Measurements from ENCODE around the gene PHF21A. TPM values are rescaled to one million over a fixed set of nuclear protein-coding genes. Genes with fewer than 3 reads are reported as not detected.

The PHF21A gene
- total RNA-seq, 2 donors from 2014 or later = 47.2 to 53.9 TPM

GRCh38 chr11:45937916-45938315, 183.3 kb downstream of the PHF21A start:
- 93 to 96% methylated on average over 7 to 10 of the region's 10 CpGs for WGBS, 2 experiments (ENCODE audit: insufficient coverage in 1 of 2, insufficient read length in 1 of 2)
- Mint-ChIP-seq H3K27me3 (ENCODE audit: insufficient read depth) (no peaks in the 10 kb centered on the region), H3K4me3 (no peak overlapping the region), H3K36me3 (ENCODE audit: low read depth) (peaks cover 43% of the 10 kb centered on the region), H3K4me1 (peaks cover 12% of the 10 kb centered on the region), H3K9me3 (no peaks in the 10 kb centered on the region), H3K27ac (no peak overlapping the region)
- DNase-seq = no peak
- Histone ChIP-seq H3K27me3 (ENCODE audit: control insufficient read depth, insufficient read depth, low read length, poor library complexity, severe bottlenecking) (no peaks in the 10 kb centered on the region), H3K9me3 (ENCODE audit: control insufficient read depth, low read length) (no peaks in the 10 kb centered on the region), H3K9ac (ENCODE audit: extremely low read depth, low read length, poor library complexity, severe bottlenecking) (no peak overlapping the region), H3K4me1 (ENCODE audit: control insufficient read depth, insufficient read depth, low read length) (peaks cover 6% of the 10 kb centered on the region), H3K4me3 (ENCODE audit: low read length) (no peak overlapping the region), H3K36me3 (ENCODE audit: control insufficient read depth, insufficient read depth, low read length) (peaks cover 55% of the 10 kb centered on the region), H3K27ac (ENCODE audit: low read depth, low read length) (no peak overlapping the region)
- TF ChIP-seq CTCF (conservative IDR thresholded peaks at IDR 0.05) = no peak

GRCh38 chr11:45936511-45937054, 184.7 kb downstream of the PHF21A start:
- Mint-ChIP-seq H3K27me3 (ENCODE audit: insufficient read depth) (no peaks in the 10 kb centered on the region), H3K4me3 (no peak overlapping the region), H3K4me1 (peaks cover 12% of the 10 kb centered on the region), H3K9me3 (no peaks in the 10 kb centered on the region), H3K36me3 (ENCODE audit: low read depth) (peaks cover 44% of the 10 kb centered on the region), H3K27ac (no peak overlapping the region)
- H3K27me3 ChIP-seq (ENCODE audit: control insufficient read depth, insufficient read depth, low read length, poor library complexity, severe bottlenecking) = no peaks in the 10 kb centered on the region
- no peak for TF ChIP-seq CTCF (conservative IDR thresholded peaks at IDR 0.05)
- no peaks in the 10 kb centered on the region for H3K9me3 ChIP-seq (ENCODE audit: control insufficient read depth, low read length)
- WGBS, 2 experiments (ENCODE audit: insufficient coverage in 1 of 2, insufficient read length in 1 of 2) = 96% methylated on average over 4 of the region's 4 CpGs; no CpG with 5 or more reads in 1 of the 2 experiments
- no peak overlapping the region for H3K4me3 ChIP-seq (ENCODE audit: low read length)
- no peak for DNase-seq
- peaks cover 6% of the 10 kb centered on the region for H3K4me1 ChIP-seq (ENCODE audit: control insufficient read depth, insufficient read depth, low read length)
- H3K36me3 ChIP-seq (ENCODE audit: control insufficient read depth, insufficient read depth, low read length) = peaks cover 45% of the 10 kb centered on the region
- H3K27ac ChIP-seq (ENCODE audit: low read depth, low read length) = no peak overlapping the region
- H3K9ac ChIP-seq (ENCODE audit: extremely low read depth, low read length, poor library complexity, severe bottlenecking) = no peak overlapping the region

GRCh38 chr11:45935349-45936064, 185.7 kb downstream of the PHF21A start:
- H3K36me3 ChIP-seq (ENCODE audit: control insufficient read depth, insufficient read depth, low read length) = peaks cover 44% of the 10 kb centered on the region
- H3K9me3 ChIP-seq (ENCODE audit: control insufficient read depth, low read length) = no peaks in the 10 kb centered on the region
- peaks cover 6% of the 10 kb centered on the region for H3K4me1 ChIP-seq (ENCODE audit: control insufficient read depth, insufficient read depth, low read length)
- no peak overlapping the region for H3K27ac ChIP-seq (ENCODE audit: low read depth, low read length)
- Mint-ChIP-seq H3K4me1 (peaks cover 12% of the 10 kb centered on the region), H3K9me3 (no peaks in the 10 kb centered on the region), H3K27me3 (ENCODE audit: insufficient read depth) (no peaks in the 10 kb centered on the region), H3K4me3 (no peak overlapping the region), H3K36me3 (ENCODE audit: low read depth) (peaks cover 42% of the 10 kb centered on the region), H3K27ac (no peak overlapping the region)
- no peaks in the 10 kb centered on the region for H3K27me3 ChIP-seq (ENCODE audit: control insufficient read depth, insufficient read depth, low read length, poor library complexity, severe bottlenecking)
- no peak for DNase-seq
- H3K9ac ChIP-seq (ENCODE audit: extremely low read depth, low read length, poor library complexity, severe bottlenecking) = no peak overlapping the region
- no peak for TF ChIP-seq CTCF (conservative IDR thresholded peaks at IDR 0.05)
- WGBS, 2 experiments (ENCODE audit: insufficient coverage in 1 of 2, insufficient read length in 1 of 2) = 88 to 94% methylated on average over 7 of the region's 8 CpGs
- H3K4me3 ChIP-seq (ENCODE audit: low read length) = no peak overlapping the region
